IPS DF 6.9 (cell line): ENCODE results near the gene CLDN6.

Source experiments
- DNase-seq: peaks from one replicate; pipeline ENCODE4 v3.0.0-alpha.2; 2013; ENCODE audit warnings: low read depth, low spot score
- H3K27ac ChIP-seq: one replicate; pipeline ENCODE4 v1.5.1; 2013; ENCODE audit warnings: low read length, control low read depth
- H3K27me3 ChIP-seq: 2 replicates; pipeline ENCODE4 v1.6.1; 2013; ENCODE audit warnings: mild to moderate bottlenecking, low read length; ENCODE audit not compliant: control insufficient read depth, insufficient read depth
- H3K36me3 ChIP-seq: 2 replicates; pipeline ENCODE4 v1.6.1; 2013; ENCODE audit warnings: low read length; ENCODE audit not compliant: control insufficient read depth, insufficient read depth
- H3K4me1 ChIP-seq: 2 replicates; pipeline ENCODE4 v1.6.1; 2013; ENCODE audit warnings: low read length; ENCODE audit not compliant: control insufficient read depth, insufficient read depth
- H3K4me3 ChIP-seq: 2 replicates; pipeline ENCODE4 v1.5.1; 2013; ENCODE audit warnings: mild to moderate bottlenecking, low read length
- H3K9me3 ChIP-seq: 2 replicates; pipeline ENCODE4 v1.6.1; 2013; ENCODE audit warnings: low read length, inconsistent platforms; ENCODE audit not compliant: control insufficient read depth, insufficient read depth
- WGBS: extraction: QIAGEN DNeasy Blood & Tissue Kit; methylation state at CpG from one replicate; pipeline ENCODE4 v1.1.7; 2013; ENCODE audit warnings: mixed read lengths, missing lambda C conversion rate; ENCODE audit not compliant: insufficient read length, insufficient coverage; 5-methylcytosine and 5-hydroxymethylcytosine counted together

Gene CLDN6

GRCh38 chr16:3009568-3010390, 8.2 kb downstream of the CLDN6 start:
- H3K4me1 ChIP-seq, result peaks cover 40% of the 10 kb centered on the region
- H3K4me3 ChIP-seq, result peak overlapping the region; percentile 1; the same call in 1 of the 2 replicates
- no peaks in the 10 kb centered on the region for H3K9me3 ChIP-seq
- H3K27me3 ChIP-seq, result no peaks in the 10 kb centered on the region
- no peak for DNase-seq
- WGBS, result no CpG with 5 or more reads among the region's 21 CpGs
- peak overlapping the region; percentile 8 for H3K27ac ChIP-seq
- peaks cover 3% of the 10 kb centered on the region; the same call in 1 of the 2 replicates for H3K36me3 ChIP-seq

- no peak for DNase-seq
- H3K36me3 ChIP-seq, result no peaks in the 10 kb centered on the region
- peak overlapping the region; percentile 35 for H3K27ac ChIP-seq
- no peaks in the 10 kb centered on the region for H3K27me3 ChIP-seq
- H3K4me1 ChIP-seq, result peaks cover 31% of the 10 kb centered on the region
- WGBS, result no CpG with 5 or more reads among the region's 4 CpGs
- no peak overlapping the region; the same call in 1 of the 2 replicates for H3K4me3 ChIP-seq
- no peaks in the 10 kb centered on the region for H3K9me3 ChIP-seq
Measured at GRCh38 chr16:3008690-3009037, 9.3 kb downstream of the CLDN6 start.

- peak overlapping the region; percentile 35 for H3K27ac ChIP-seq
- H3K4me1 ChIP-seq, result peaks cover 25% of the 10 kb centered on the region
- no peaks in the 10 kb centered on the region for H3K9me3 ChIP-seq
- H3K4me3 ChIP-seq, result peak overlapping the region; percentile 5; the same call in 1 of the 2 replicates
- no peaks in the 10 kb centered on the region for H3K27me3 ChIP-seq
- DNase-seq, result peak; percentile 97
- H3K36me3 ChIP-seq, result no peaks in the 10 kb centered on the region
- WGBS, result no CpG with 5 or more reads among the region's 17 CpGs
Measured at GRCh38 chr16:3007957-3008689, 9.9 kb downstream of the CLDN6 start.

- WGBS, result no CpG with 5 or more reads among the region's 13 CpGs
- Histone ChIP-seq H3K9me3 (no peaks in the 10 kb centered on the region), H3K36me3 (no peaks in the 10 kb centered on the region), H3K27ac (peak overlapping the region; percentile 34), H3K27me3 (no peaks in the 10 kb centered on the region), H3K4me3 (no peak overlapping the region; the same call in 1 of the 2 replicates), H3K4me1 (peaks cover 22% of the 10 kb centered on the region)
- no peak for DNase-seq
Measured at GRCh38 chr16:3007059-3007956, 10.7 kb downstream of the CLDN6 start.

GRCh38 chr16:3004781-3005284, 13.2 kb downstream of the CLDN6 start:
- Histone ChIP-seq H3K9me3 (no peaks in the 10 kb centered on the region), H3K4me1 (peaks cover 16% of the 10 kb centered on the region; the same call in 1 of the 2 replicates), H3K27ac (no peak overlapping the region), H3K36me3 (no peaks in the 10 kb centered on the region), H3K4me3 (peak overlapping the region; percentile 54; the same call in 1 of the 2 replicates), H3K27me3 (no peaks in the 10 kb centered on the region)
- no CpG with 5 or more reads among the region's 25 CpGs for WGBS
- DNase-seq, result no peak

GRCh38 chr16:3004319-3004718, 13.7 kb downstream of the CLDN6 start:
- H3K4me1 ChIP-seq, result peaks cover 16% of the 10 kb centered on the region; the same call in 1 of the 2 replicates
- no peak for DNase-seq
- no peaks in the 10 kb centered on the region for H3K36me3 ChIP-seq
- no CpG with 5 or more reads among the region's 67 CpGs for WGBS
- no peaks in the 10 kb centered on the region for H3K9me3 ChIP-seq
- no peak overlapping the region for H3K27ac ChIP-seq
- H3K27me3 ChIP-seq, result no peaks in the 10 kb centered on the region
- H3K4me3 ChIP-seq, result peak overlapping the region; percentile 58; the same call in 1 of the 2 replicates

GRCh38 chr16:3003582-3004270, 14.3 kb downstream of the CLDN6 start:
- H3K27ac ChIP-seq, result no peak overlapping the region

GRCh38 chr16:3001316-3001715, 16.7 kb downstream of the CLDN6 start:
- H3K9me3 ChIP-seq, result no peaks in the 10 kb centered on the region
- no peaks in the 10 kb centered on the region for H3K36me3 ChIP-seq
- no peak for DNase-seq
- H3K27me3 ChIP-seq, result no peaks in the 10 kb centered on the region
- no CpG with 5 or more reads among the region's 12 CpGs for WGBS
- H3K27ac ChIP-seq, result no peak overlapping the region
- H3K4me3 ChIP-seq, result no peak overlapping the region
- 0 out of 2 replicates have a peak, but pooled peaks cover 3% of the 10 kb centered on the region for H3K4me1 ChIP-seq

More at GRCh38 chr16:3003582-3004270, 14.3 kb downstream of the CLDN6 start:
- Histone ChIP-seq H3K9me3 (no peaks in the 10 kb centered on the region), H3K4me3 (peak overlapping the region; percentile 58; the same call in 1 of the 2 replicates), H3K27me3 (no peaks in the 10 kb centered on the region), H3K4me1 (peaks cover 15% of the 10 kb centered on the region; the same call in 1 of the 2 replicates), H3K36me3 (no peaks in the 10 kb centered on the region)
- no CpG with 5 or more reads among the region's 58 CpGs for WGBS
- DNase-seq, result no peak

GRCh38 chr16:3000540-3000939, 17.4 kb downstream of the CLDN6 start:
- no peaks in the 10 kb centered on the region for H3K36me3 ChIP-seq
- H3K4me1 ChIP-seq, result no peaks in the 10 kb centered on the region
- no CpG with 5 or more reads among the region's 4 CpGs for WGBS
- H3K4me3 ChIP-seq, result no peak overlapping the region
- no peak overlapping the region for H3K27ac ChIP-seq
- no peaks in the 10 kb centered on the region for H3K9me3 ChIP-seq
- no peak for DNase-seq
- no peaks in the 10 kb centered on the region for H3K27me3 ChIP-seq
